ENCODE data around the gene POU5F1.

- TF ChIP-seq POLR2AphosphoS5 (IDR thresholded peaks at IDR 0.05; ENCODE audit: low read depth, low read length) (no peak), TAF1 (IDR thresholded peaks at IDR 0.05; ENCODE audit: low read depth, low read length) (no peak)
Measured at GRCh38 chr6:31156641-31157040, 13.8 kb downstream of the POU5F1 start.
